H54 (cell line): ENCODE data around the gene COX10.
"Not testable (repeated sequence)": the region's sequence is repeated elsewhere in the genome, so short reads cannot be mapped to it uniquely, and the experiment has no call there.

Source experiments
- DNase-seq: peaks from one replicate; pipeline ENCODE4 v3.0.0; 2011; ENCODE audit warnings: low spot score, mixed read lengths; ENCODE audit not compliant: insufficient read length
- FAIRE-seq: peaks from 3 replicates; lab custom pipeline; 2011; peaks lifted over from hg19 to GRCh38; lab: Jason Lieb, UNC
- POLR2A ChIP-seq: IDR thresholded peaks from 2 replicates; pipeline ENCODE4 v1.6.1; 2011; ENCODE audit warnings: low read depth, mild to moderate bottlenecking, low read length

The COX10 gene

DNA sequence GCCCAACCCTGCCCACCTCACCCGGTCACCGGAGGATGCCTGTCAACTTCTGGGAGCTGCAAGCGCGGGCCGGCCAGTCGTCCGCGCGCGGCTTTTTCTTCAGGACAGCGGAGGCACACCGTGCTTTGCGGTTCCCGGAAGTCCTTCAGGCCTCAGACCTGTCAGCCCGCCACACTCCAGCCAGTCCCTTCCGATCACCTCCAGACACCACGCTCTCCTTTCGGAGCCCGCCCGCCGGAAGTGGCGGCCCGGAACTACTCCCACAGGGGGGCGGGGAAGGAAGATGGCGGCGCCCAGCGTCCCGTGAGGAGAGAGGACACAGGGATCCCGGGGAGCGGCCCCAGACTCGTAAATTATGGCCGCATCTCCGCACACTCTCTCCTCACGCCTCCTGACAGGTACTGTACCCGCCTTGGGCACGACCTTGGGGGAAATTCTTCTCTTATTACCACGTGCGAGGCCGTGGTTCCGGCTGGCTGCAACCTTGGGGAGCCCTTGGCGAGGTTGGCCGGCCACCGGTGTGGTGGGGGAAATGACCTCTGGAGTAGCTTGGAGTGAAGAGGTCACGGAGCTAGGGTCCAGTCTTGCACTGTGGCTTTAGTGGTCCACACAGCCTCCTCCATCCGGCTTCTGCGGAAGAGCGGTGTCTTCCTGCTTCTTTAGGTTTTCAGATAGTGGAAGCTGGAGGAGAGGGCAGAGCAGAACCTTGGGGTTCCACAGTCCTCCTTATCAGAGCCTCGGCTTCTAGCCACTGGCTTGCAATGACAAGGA lies at the start of gene COX10:
Gene COX10 (plus strand): TSS at position 254 of the 771 bp plus-strand sequence. CDS start 102 bp downstream, at position 356.
- FAIRE-seq (peak; percentile 76), DNase-seq (peak; percentile 73)
- peak; percentile 75; the same call in 1 of the 2 replicates for TF ChIP-seq POLR2A

GRCh38 chr17:14021651-14022294 lies 47.5 kb upstream of the COX10 start:
- FAIRE-seq, DNase-seq: not testable (repeated sequence)

- not testable (repeated sequence) for FAIRE-seq, DNase-seq
Measured at GRCh38 chr17:14029755-14030154, 39.5 kb upstream of the COX10 start.

- DNase-seq (no peak), FAIRE-seq (no peak)
- no peak for TF ChIP-seq POLR2A
Measured at GRCh38 chr17:14032234-14032633, 37.1 kb upstream of the COX10 start.

DNA sequence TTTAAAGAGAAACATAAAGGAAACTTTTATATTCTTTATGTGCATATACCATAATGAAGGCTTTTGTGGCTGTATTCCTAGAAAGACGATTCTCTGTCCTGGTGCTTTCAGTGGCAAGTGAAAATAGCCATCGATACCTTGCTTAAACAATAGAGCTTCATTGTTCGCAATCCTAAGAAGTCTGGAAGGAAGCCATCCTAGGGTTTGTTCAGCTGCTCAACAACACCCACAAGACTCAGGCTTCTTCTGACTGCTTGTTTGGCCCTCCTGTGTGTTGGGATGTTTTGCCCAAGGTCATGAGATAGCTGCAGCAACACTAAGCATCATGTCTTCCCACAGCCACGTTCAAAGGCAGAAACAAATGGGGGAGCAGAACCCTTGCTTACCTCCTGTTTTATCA lies 36.1 kb upstream of the COX10 start:
- DNase-seq, result no peak
- FAIRE-seq, result no peak
- no peak for TF ChIP-seq POLR2A

GRCh38 chr17:14037453-14037852 lies 31.9 kb upstream of the COX10 start:
- FAIRE-seq, result no peak
- TF ChIP-seq POLR2A, result no peak
- DNase-seq, result no peak

DNA sequence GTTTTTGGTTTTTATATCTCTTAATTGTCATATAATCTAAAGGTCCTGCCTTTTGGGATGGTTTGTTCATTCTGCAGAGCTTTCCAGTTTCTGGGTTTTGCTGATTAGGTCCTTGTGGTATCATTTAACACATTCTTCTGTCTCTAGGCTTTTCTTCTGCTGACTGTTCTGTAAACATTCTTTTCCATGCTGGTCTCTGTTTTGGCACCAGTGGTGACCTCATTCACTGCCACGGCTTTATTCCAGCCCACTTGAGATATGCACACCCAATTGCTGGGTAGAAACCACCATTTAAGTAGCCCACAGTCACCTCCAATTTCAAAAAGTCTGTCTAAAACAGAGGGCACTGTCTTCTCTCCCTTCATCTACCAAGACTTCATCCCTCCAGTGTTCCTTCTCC lies 31.1 kb upstream of the COX10 start:
- no peak for TF ChIP-seq POLR2A
- no peak for FAIRE-seq

GRCh38 chr17:14042411-14042810 lies 26.9 kb upstream of the COX10 start:
- no peak for DNase-seq
- no peak for FAIRE-seq
- no peak for TF ChIP-seq POLR2A

More for the DNA sequence above, 31.1 kb upstream of the COX10 start:
- DNase-seq, result no peak

DNA sequence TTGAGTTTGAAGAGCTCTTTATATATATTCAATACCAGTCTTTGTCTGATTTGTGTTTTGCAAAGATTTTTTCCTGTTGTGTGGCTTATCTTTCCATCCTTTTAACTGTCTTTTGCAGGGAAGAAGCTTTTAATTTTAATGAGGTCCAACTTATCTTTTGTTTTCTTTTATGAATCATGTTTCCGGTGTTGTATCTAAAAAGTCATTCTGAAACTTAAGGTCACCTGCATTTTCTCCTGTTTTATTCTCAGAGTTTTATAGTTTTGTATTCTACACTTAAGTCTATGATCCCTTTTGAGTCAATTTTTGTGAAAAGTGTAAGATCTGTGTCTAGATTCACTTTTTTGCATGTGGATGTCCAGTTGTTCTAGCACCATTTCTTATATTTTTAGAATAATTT lies 24.6 kb upstream of the COX10 start:
- DNase-seq (no peak), FAIRE-seq (no peak)
- no peak for TF ChIP-seq POLR2A

- FAIRE-seq, result no peak
Measured at GRCh38 chr17:14046978-14047377, 22.3 kb upstream of the COX10 start.

DNA sequence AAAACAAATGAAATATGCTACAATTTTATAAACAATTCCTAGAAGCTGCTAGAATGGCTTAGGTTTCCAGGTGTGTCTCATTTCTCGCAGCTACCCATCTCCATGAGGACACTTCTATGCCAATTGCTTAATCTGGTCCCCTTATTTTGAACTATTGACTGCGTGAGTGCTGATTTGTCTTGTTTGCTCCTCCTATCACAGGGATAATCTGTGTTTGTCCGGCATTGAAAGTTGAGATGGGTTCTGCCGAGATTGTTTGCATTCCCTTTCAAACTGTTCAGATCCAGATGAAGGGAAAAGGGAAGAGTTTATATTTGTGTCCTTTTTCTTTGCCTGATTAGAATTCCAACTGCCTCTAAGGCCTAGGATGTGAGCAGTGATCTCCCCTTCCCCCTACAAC lies 21.7 kb upstream of the COX10 start:
- no peak for TF ChIP-seq POLR2A
- FAIRE-seq (no peak), DNase-seq (no peak)

More at GRCh38 chr17:14046978-14047377, 22.3 kb upstream of the COX10 start:
- TF ChIP-seq POLR2A, result no peak
- DNase-seq, result no peak

DNA sequence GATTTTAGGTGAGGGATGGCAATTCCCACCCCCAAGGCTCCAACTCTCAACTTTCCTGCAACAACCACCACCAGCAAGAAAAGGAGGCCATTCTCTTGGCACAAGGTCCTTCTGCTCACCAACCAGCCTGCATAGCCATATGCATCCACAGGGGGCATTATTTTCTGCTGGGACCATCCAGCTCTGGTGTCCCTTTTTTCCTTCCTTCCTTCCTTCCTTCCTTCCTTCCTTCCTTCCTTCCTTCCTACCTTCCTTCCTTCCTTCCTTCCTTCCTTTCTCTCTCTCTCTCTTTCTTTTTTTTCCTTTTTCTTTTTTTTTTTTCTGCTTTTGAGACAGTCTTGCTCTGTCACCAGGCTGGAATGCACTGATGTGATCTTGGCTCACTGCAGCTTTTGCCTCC lies 21.1 kb upstream of the COX10 start:
- FAIRE-seq (no peak), DNase-seq (peak; percentile 14)
- TF ChIP-seq POLR2A, result no peak

DNA sequence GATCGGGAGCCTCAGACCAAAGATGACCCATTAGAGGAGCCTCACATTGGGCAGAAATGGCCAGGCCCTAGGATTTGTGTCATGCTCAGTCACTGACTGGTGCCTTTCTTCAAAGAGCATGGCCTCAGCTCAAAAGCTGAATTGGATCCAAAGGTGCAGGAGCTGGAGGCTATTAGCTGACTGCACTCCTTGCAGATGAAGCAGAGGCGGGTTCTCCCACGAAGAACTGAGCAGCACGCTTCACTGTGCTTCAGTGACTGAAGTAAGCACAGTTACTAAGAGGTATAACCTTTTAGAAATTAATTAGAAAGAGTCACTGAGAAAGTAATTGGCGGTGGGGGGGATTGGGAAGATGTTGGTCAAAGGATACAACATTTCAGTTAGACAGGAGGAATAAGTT lies 18.7 kb upstream of the COX10 start:
- TF ChIP-seq POLR2A, result no peak
- DNase-seq, result no peak
- FAIRE-seq, result no peak

DNA sequence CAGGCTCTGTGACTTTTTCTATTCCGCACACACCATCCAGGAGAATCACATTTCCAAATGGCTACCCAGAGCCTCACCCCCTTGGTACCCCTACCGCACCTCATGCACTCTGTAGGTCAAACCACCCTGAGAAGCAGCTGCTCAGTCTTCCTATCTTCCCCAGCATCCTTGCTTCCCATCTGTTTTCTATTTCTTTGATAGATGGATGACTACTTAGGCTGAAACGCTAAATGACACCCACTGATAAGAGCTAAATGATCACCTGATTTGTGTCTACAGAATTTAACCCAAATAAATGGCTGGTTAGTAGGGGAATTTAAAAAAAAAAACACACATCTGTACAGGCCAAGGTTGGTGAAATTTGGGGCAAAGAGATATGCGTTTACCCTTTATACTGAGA lies 17.6 kb upstream of the COX10 start:
- no peak for TF ChIP-seq POLR2A
- FAIRE-seq (no peak), DNase-seq (no peak)

DNA sequence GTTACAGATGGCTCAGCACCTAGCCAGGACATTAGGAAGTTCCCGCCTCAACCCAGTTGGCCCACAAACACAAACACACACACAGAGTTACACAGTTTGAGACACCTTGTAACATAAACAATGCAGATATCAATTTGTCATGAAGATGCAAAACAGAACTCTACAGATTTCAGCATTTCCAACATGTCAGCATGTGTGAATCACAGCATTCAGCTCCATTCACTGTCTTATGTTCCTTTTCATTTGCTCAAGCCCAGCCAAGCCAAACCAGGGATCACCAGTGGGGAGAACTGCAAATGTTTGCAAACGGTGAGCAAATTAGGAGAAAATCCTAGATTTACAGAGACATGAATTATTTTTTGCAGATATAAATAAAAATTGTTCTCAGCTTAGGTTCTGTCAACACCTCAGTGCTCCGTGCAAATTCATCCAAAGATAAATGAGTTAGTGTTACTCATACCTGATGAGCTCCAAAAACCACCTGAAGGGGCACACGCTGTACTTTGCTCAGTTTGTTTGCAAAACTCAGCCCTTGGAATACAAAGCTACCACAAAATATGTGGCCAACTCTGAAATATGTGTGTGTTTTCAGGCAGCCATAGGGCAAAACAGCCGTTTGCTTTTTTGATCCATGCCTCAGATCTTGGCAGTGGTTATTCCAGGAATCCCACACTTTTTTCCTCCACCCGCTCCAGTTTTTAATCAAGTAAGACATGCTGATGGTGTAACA lies 16.3 kb upstream of the COX10 start:
- DNase-seq (no peak), FAIRE-seq (peak; percentile 75)
- no peak for TF ChIP-seq POLR2A
